ENCODE results near the gene GCSAML.

GCSAML gene

GRCh38 chr1:247578946-247579460 lies 30.1 kb downstream of the GCSAML start:
- no peak overlapping the region for H3K4me2 ChIP-seq (ENCODE audit: low read length)
- no peaks in the 10 kb centered on the region for H3F3A ChIP-seq (ENCODE audit: insufficient read depth, low read length)
- no peaks in the 10 kb centered on the region for H4K20me1 ChIP-seq (ENCODE audit: insufficient read depth, low read length)
- H3K9ac ChIP-seq (ENCODE audit: low read length) = no peak overlapping the region
- H3K79me2 ChIP-seq (ENCODE audit: insufficient read depth, low read length) = no peaks in the 10 kb centered on the region
- no peaks in the 10 kb centered on the region for H3K9me2 ChIP-seq (ENCODE audit: low read depth, low read length)
- H3K27ac ChIP-seq (ENCODE audit: low read depth, low read length, poor library complexity, severe bottlenecking) = no peak overlapping the region
- H2AFZ ChIP-seq (ENCODE audit: low read length) = no peak overlapping the region
- no peak overlapping the region for H3K4me3 ChIP-seq (ENCODE audit: low read depth, low read length, poor library complexity, severe bottlenecking)
- H3K9me3 ChIP-seq (ENCODE audit: low read length) = no peaks in the 10 kb centered on the region
- no peaks in the 10 kb centered on the region for H3K27me3 ChIP-seq (ENCODE audit: insufficient read depth, low read length)
- TF ChIP-seq EZH2 (IDR thresholded peaks at IDR 0.05; ENCODE audit: borderline replicate concordance, low read length) (no peak), CTCF (IDR thresholded peaks at IDR 0.05; ENCODE audit: low read length) (no peak)
- no peaks in the 10 kb centered on the region for H3K4me1 ChIP-seq (ENCODE audit: insufficient read depth, low read length, severe bottlenecking)
- no peaks in the 10 kb centered on the region for H3K36me3 ChIP-seq (ENCODE audit: insufficient read depth, low read length)

- Histone ChIP-seq H3K4me2 (ENCODE audit: low read length) (no peak within 1 kb of the TSS), H3K36me3 (ENCODE audit: insufficient read depth, low read length) (no peaks in the 10 kb centered on the region), H3F3A (ENCODE audit: insufficient read depth, low read length) (no peaks in the 10 kb centered on the region), H4K20me1 (ENCODE audit: insufficient read depth, low read length) (no peaks in the 10 kb centered on the region), H3K4me1 (ENCODE audit: insufficient read depth, low read length, severe bottlenecking) (no peaks in the 10 kb centered on the region), H3K4me3 (ENCODE audit: low read depth, low read length, poor library complexity, severe bottlenecking) (no peak within 1 kb of the TSS), H2AFZ (ENCODE audit: low read length) (no peak within 1 kb of the TSS), H3K27me3 (ENCODE audit: insufficient read depth, low read length) (no peaks in the 10 kb centered on the region), H3K27ac (ENCODE audit: low read depth, low read length, poor library complexity, severe bottlenecking) (no peak within 1 kb of the TSS), H3K9me3 (ENCODE audit: low read length) (no peaks in the 10 kb centered on the region), H3K79me2 (ENCODE audit: insufficient read depth, low read length) (no peaks in the 10 kb centered on the region), H3K9ac (ENCODE audit: low read length) (no peak within 1 kb of the TSS), H3K9me2 (ENCODE audit: low read depth, low read length) (no peaks in the 10 kb centered on the region)
- TF ChIP-seq EZH2 (IDR thresholded peaks at IDR 0.05; ENCODE audit: borderline replicate concordance, low read length) = no peak
- no peak for TF ChIP-seq CTCF (IDR thresholded peaks at IDR 0.05; ENCODE audit: low read length)
These were observed 39.1 kb downstream of the GCSAML start, which contains the start of gene OR2G2 for GRCh38 chr1:247588060-247588459. Gene OR2G2 (plus strand): TSS chr1:247588360. CDS start chr1:247588360, 0 bp downstream.

- Histone ChIP-seq H3K4me1 (ENCODE audit: insufficient read depth, low read length, severe bottlenecking) (no peaks in the 10 kb centered on the region), H4K20me1 (ENCODE audit: insufficient read depth, low read length) (no peaks in the 10 kb centered on the region), H3K27ac (ENCODE audit: low read depth, low read length, poor library complexity, severe bottlenecking) (no peak within 1 kb of the TSS), H3K9ac (ENCODE audit: low read length) (no peak within 1 kb of the TSS), H3F3A (ENCODE audit: insufficient read depth, low read length) (no peaks in the 10 kb centered on the region), H3K9me3 (ENCODE audit: low read length) (no peaks in the 10 kb centered on the region), H3K9me2 (ENCODE audit: low read depth, low read length) (no peaks in the 10 kb centered on the region), H3K27me3 (ENCODE audit: insufficient read depth, low read length) (no peaks in the 10 kb centered on the region), H3K36me3 (ENCODE audit: insufficient read depth, low read length) (no peaks in the 10 kb centered on the region), H2AFZ (ENCODE audit: low read length) (no peak within 1 kb of the TSS), H3K4me2 (ENCODE audit: low read length) (no peak within 1 kb of the TSS), H3K4me3 (ENCODE audit: low read depth, low read length, poor library complexity, severe bottlenecking) (no peak within 1 kb of the TSS), H3K79me2 (ENCODE audit: insufficient read depth, low read length) (no peaks in the 10 kb centered on the region)
- TF ChIP-seq EZH2 (IDR thresholded peaks at IDR 0.05; ENCODE audit: borderline replicate concordance, low read length) (no peak), CTCF (IDR thresholded peaks at IDR 0.05; ENCODE audit: low read length) (no peak)
These were observed 56.4 kb downstream of the GCSAML start, which contains the start of gene OR2G3 for GRCh38 chr1:247605286-247605685. Gene OR2G3 (plus strand): TSS chr1:247605586. CDS start chr1:247605586, 0 bp downstream.
